GM19467 (cell line): ENCODE measurements around the gene ZNF561.
"Not testable (repeated sequence)": the region's sequence is repeated elsewhere in the genome, so short reads cannot be mapped to it uniquely, and the experiment has no call there.

ENCODE experiments used
- ATAC-seq: cut with Tn5 transposase; IDR thresholded peaks from one replicate; pipeline ENCODE4 v1.9.1; 2021; ENCODE audit warnings: mild to moderate bottlenecking, moderate library complexity; ENCODE audit not compliant: unreplicated experiment

ZNF561 gene

DNA sequence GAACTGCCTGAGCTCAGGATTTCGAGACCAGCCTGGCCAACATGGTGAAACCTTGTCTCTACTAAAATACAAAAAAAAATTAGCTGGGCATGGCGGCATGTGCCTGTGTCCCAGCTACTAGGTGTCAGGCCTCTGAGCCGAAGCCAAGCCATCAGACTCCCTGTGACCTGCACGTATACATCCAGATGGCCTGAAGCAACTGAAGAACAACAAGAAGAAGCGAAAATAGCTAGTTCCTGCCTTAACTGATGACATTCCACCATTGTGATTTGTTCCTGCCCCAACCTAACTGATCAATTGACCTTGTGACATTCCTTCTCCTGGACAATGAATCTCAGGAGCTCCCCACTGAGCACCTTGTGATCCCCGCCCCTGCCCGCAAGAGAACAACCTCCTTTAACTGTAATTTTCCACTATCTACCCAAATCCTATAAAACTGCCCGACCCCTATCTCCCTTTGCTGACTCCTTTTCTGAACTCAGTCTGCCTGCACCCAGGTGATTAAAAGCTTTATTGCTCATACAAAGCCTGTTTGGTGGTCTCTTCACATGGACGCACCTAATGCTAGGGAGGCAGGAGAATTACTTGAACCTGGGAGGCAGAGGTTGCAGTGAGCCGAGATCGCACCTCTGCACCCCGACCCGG lies 38.8 kb downstream of the ZNF561 start:
- not testable (repeated sequence) for ATAC-seq

DNA sequence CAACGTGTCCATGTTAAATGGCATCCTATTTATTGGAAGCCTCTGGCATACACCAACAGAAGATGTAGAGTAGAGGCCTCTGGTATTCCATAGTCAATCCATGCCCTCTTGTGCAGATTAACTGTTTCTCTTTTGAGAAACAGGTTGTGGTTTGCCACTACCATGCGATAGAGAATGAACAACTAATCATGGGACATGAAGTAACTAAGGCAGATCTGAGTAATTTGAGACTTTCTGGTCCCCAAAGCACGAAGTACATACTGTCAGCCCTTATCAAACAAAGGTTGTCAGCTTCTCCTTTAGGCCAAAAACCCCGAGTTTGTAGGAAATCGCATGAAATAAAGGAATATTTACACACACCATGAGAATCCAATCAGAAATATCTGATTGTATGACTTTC lies 40.3 kb downstream of the ZNF561 start:
- ATAC-seq: no peak

DNA sequence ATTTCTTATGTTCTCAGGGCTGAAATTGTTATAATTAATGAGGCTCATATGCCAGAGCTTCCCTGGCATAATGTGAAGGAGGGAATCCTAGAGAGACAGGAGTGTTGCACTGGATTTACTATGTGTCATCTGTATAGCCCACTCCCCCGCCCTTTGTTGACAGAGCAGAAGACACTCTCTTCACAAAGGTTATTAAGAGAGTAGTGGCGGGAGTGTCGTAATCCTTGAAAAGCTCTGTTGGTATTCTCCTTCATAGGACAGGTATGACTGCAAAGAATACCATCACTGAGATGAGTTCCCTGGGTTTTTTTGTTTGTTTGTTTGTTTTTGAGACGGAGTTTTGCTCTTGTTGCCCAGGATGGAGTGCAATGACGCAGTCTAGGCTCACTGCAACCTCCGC lies 50.8 kb downstream of the ZNF561 start:
- no peak for ATAC-seq

DNA sequence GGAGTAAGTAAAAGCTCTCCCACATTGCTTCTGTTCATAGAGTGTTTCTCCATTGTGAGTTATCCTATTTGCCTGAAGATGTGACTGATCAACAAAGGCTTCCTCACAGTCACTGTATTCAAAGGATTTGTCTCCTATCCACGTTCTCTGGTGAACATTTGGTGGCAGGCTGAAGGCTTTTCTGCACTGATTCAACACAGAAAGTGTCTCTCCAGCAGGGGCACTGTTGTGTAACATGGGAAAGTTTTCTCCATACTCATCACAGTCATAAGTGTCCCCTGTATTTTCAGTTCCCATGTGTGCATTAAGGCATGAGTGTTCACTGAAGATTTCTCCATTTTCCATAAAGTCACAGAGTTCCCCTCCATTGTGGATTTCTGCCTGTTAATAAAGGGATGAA lies 54.3 kb downstream of the ZNF561 start:
- ATAC-seq: no peak

DNA sequence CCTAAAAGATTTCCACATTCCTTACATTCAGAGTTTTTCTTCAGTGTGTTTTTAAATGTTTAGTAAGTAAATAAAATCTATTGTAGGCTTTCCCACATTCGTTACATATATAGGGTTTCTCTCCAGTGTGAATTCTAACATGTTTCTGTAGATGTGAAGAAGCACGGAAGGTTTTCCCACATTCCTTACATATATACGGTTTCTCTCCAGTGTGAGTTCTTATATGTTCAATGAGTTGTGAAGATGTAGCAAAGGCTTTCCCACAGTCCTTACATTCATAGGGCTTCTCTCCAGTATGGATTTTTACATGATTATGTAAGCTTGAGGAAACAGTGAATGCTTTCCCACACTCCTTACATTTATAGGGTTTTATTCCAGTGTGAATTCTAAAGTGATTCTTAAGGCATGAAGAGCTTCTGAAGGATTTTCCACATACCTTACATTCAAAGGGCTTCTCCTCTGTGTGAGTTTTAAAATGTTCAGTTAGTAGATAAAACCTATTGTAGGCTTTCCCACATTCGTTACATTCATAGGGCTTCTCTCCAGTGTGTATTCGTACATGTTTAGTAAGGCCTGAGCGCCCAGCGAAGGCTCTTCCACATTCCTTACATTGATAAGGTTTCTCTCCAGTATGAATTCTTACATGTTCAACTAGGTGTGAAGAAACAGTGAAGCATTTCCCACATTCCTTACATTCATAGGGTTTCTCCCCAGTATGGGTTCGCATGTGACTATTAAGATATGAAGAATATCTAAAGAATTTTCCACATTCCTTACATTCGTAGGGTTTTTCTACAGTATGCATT lies 54.9 kb downstream of the ZNF561 start:
- ATAC-seq: no peak
